Stimulated activated CD8-positive, alpha-beta memory T cell treated with anti-CD3 and anti-CD28 coated beads, Interleukin-15, amount 100 ng/mL, for 4 hours (primary cell): ENCODE results near the gene PPP1R1B.

Experiments used
- DNase-seq, 2 donors: peaks; one replicate each; pipeline ENCODE4 v3.0.0-alpha.2; 2020; ENCODE audit warnings: low read depth in 2 of 2

PPP1R1B gene

GRCh38 chr17:39615434-39615833 is 11.3 kb upstream of the PPP1R1B start:
- DNase-seq, result no peak

GRCh38 chr17:39617100-39617445 is 9.7 kb upstream of the PPP1R1B start:
- no peak for DNase-seq

- peak in 1 of 2 donors; percentile 28 for DNase-seq
Observed at GRCh38 chr17:39617446-39618245, 9.1 kb upstream of the PPP1R1B start.

- no peak for DNase-seq
Observed at GRCh38 chr17:39618246-39618913, 8.4 kb upstream of the PPP1R1B start.

GRCh38 chr17:39618956-39619785 is 7.6 kb upstream of the PPP1R1B start:
- no peak for DNase-seq

- DNase-seq, result no peak
Observed at GRCh38 chr17:39619786-39620101, 7.0 kb upstream of the PPP1R1B start.

- peak; percentile 65 to 66 for DNase-seq
Observed at GRCh38 chr17:39621523-39622379, 5.0 kb upstream of the PPP1R1B start.

- no peak for DNase-seq
Observed at GRCh38 chr17:39622380-39623006, 4.3 kb upstream of the PPP1R1B start.

GRCh38 chr17:39623356-39623950 is 3.3 kb upstream of the PPP1R1B start:
- peak; percentile 56 to 66 for DNase-seq

- no peak for DNase-seq
Observed at GRCh38 chr17:39624313-39624712, 2.4 kb upstream of the PPP1R1B start.

- DNase-seq, result no peak
Observed at GRCh38 chr17:39625198-39625785, 1.5 kb upstream of the PPP1R1B start.

- DNase-seq, result no peak
Observed at GRCh38 chr17:39627047-39627711, 427 bp downstream of the PPP1R1B start.

GRCh38 chr17:39627712-39628516 is 1.2 kb downstream of the PPP1R1B start:
- no peak for DNase-seq

- no peak for DNase-seq
Observed at GRCh38 chr17:39628655-39629493, 2.1 kb downstream of the PPP1R1B start.

- no peak for DNase-seq
Observed at GRCh38 chr17:39629494-39629880, 2.7 kb downstream of the PPP1R1B start.

- no peak for DNase-seq
Observed at GRCh38 chr17:39629898-39630297, 3.1 kb downstream of the PPP1R1B start.

GRCh38 chr17:39631403-39631802 is 4.7 kb downstream of the PPP1R1B start:
- DNase-seq, result no peak
